Occipital lobe (tissue), 2 donors: ENCODE measurements around the gene RTN3. TPM values are rescaled to one million over a fixed set of nuclear protein-coding genes. Genes with fewer than 3 reads are reported as not detected.
"Not testable (repeated sequence)": the region's sequence is repeated elsewhere in the genome, so short reads cannot be mapped to it uniquely, and the experiment has no call there.

ENCODE experiments used
- DNase-seq: peaks from one replicate; lab custom pipeline; 2025; lab: John Stamatoyannopoulos, UW
- total RNA-seq: library from RNA; depleted of rRNA; stranded (reverse); fragments of >200 nt; gene quantifications from one replicate; pipeline ENCODE4 v1.2.3, GENCODE V29; 2014

The RTN3 gene
- 207 TPM for total RNA-seq

DNA sequence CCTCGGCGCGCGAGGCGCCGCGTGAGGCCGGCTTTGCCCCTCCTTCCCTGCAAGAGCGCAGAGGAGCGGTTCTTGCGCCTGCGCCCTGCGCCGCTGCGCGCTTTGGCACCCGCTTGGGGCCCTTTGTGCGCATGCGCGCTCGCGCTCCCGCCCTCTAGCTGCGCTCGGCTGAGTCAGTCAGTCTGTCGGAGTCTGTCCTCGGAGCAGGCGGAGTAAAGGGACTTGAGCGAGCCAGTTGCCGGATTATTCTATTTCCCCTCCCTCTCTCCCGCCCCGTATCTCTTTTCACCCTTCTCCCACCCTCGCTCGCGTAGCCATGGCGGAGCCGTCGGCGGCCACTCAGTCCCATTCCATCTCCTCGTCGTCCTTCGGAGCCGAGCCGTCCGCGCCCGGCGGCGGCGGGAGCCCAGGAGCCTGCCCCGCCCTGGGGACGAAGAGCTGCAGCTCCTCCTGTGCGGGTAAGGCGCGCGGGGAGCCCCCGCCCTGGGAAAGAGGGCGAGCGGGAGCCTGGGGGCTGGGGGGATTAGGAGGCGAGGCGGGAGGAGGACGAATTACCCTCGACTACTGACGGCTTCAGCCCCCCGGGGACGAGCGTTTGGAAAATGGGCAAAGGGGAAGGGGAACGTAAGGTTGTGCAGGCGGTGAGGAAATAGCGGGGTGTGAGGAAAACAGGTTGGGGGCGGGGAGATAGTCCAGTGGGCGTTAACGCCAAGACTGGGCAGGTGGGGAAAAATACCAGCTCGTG, at the start of gene RTN3:
TSS of gene RTN3 (plus strand) at position 180 of the 745 bp plus-strand sequence. CDS start at position 317, 137 bp downstream.
- DNase-seq, result peak; percentile 96

DNA sequence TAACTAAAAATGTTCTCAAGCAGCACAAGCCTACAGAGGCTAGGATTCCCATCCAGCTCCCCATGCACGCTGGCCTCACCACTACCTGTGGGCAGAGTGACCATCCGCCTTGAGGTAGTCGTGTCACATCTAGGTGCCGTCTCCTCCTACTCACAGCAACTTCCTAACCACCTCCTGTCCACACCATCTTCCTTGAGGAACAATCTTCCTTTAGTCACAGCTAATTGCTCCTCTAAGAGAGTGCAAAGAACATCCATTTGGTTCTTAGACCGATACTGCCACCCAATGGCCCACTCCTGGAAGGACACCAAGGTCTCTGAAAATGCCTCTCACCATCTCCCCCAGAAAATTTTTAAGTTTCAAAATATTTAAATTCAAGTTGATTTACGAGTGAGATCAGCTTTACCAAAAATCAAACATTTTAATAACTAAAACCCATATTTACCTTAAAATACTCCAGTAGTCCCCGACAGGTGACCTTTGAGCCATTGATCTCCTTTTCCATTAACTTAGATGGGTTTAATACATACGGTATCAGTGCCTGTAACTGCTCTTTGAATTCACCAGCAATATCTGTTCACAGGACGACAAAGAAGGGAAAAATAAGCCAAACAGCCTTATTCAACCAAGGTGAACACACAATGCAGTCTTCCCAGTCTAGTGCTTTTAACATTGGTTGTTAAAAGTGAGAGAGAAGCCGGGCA, 45.4 kb upstream of the RTN3 start:
- DNase-seq, result peak; percentile 29

GRCh38 chr11:63638436-63638835, 42.9 kb upstream of the RTN3 start:
- not testable (repeated sequence) for DNase-seq

GRCh38 chr11:63639199-63639832, 42.0 kb upstream of the RTN3 start:
- DNase-seq, result no peak

DNA sequence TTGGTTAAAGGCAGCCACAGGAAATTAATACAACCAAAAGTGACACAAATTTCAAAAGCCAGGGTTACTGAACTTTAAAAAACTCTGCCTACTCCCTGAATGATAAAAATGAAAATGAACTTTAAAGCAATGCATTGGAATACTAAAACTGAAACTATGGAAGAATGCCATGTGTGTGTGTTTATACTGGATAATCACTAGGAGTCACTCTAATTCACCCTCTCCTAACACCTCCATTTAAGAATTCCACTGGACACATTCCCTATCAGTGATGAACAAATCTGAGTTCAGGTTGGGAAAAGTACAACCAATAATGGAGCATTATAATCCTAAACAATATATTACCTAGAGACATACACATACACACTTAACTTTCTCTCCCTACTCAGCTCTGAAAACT, 39.6 kb upstream of the RTN3 start:
- no peak for DNase-seq

GRCh38 chr11:63643205-63643604, 38.1 kb upstream of the RTN3 start:
- DNase-seq, result no peak

GRCh38 chr11:63652671-63653070, 28.6 kb upstream of the RTN3 start:
- DNase-seq, result no peak

DNA sequence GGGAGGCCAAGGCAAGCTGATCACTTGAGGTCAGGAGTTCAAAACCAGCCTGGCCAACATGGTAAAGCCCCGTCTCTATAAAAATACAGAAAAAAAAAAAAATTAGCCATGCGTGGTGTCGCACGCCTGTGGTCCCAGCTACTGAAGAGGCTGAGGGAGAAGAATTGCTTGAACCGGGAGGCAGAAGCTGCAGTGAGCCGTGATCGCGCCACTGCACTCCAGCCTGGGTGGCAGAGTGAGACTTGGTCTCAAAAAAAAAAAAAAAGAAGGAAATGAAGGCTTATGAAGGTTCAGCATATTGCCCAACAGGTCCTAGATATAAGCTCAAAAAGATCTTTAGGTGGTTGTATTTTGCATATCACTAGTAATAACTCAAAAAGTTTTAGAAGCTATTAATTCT, 20.3 kb upstream of the RTN3 start:
- no peak for DNase-seq

- DNase-seq, result no peak
Observed at GRCh38 chr11:63663809-63664208, 17.5 kb upstream of the RTN3 start.

- no peak for DNase-seq
Observed at GRCh38 chr11:63666874-63667273, 14.4 kb upstream of the RTN3 start.

- no peak for DNase-seq
Observed at GRCh38 chr11:63667995-63668795, 13.1 kb upstream of the RTN3 start.

DNA sequence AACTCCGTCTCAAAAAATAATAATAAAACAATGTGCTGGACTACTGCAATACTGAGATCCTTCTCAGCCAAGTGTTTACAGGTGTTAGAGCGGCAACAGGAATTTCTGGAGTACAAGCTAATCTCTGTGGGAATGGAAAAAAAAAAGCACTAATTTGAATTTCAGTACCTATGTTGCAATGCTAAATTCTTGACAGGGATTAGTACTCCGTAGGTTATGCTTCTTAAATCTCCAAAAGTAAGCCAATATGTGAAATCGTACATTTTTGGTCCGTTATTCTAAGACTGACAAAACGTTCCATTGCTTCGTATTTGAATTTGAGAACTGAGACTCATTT, 11.2 kb upstream of the RTN3 start:
- DNase-seq, result no peak

- DNase-seq, result peak; percentile 47
Observed at GRCh38 chr11:63670433-63671321, 10.6 kb upstream of the RTN3 start.

DNA sequence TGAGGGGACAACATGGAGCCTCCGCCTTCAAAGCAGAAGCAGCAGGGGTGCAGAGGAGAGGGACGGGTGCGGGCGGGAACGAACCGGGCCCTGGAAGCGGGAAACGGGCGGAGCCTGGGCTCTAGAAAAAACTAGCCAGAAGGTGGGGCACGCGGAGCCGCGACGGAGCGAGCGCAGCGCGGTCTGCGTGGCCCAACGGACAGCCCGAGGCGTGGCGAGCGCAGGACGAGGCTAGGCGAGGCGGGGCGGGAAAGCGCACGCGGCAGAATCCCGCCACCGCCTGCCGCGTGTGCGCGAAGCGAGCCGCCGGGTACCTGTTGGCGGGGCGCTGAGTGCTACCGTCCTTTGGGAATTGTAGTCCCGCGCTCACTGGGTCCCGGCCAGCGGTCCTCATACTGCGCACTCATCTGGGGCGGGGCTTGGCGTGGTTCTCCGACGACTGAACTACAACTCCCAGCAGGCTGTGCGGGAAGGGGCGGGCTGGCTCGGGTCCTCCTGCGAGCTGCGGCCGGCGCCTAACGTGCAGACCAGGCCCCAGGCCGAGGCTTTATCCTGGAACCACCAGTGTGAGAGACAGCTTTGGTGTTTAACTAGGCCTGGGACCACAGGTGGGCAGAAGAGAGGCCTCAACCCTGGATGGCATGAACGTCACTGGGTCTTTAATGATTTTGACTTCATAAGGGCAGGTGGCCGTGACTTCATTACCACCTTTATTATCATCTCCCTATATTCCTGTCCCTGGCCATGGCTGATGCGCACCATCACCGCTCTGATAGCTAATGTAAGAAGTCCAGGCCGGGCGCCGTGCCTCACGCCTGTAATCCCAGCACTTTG, 9.8 kb upstream of the RTN3 start, which contains the start of gene ATL3:
TSS of gene ATL3 (minus strand) at position 55 of the 834 bp plus-strand sequence. CDS start at position 14, 41 bp downstream.
- peak; percentile 96 for DNase-seq

- DNase-seq, result no peak
Observed at GRCh38 chr11:63672156-63672463, 9.2 kb upstream of the RTN3 start.

DNA sequence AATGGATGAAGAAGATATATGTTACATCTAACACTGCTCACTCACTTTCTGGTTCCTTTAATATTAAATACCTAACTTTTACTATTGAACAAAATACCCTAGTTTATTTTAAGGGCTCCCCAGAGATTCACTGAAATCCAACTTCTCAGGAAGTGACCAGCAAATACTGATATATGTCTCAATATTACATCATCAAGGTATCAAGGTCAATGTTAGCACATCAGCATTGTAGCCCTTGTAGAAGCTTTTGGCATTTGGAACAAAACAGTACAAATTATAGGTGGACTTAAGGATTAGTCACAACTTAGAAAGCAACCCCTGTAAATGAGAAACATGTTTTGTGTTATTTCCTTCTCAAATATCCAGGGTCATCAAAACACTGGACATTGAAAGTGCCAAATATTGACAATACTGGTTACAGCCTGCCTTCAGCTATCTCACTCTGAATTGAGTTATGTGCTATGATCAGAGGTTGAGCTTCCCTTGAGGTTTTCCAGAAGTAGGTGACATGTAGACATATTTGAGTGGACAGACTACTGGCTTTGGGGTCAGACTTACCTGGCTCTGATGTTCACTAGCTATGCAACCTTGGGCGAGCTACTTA, 8.3 kb upstream of the RTN3 start:
- no peak for DNase-seq

DNA sequence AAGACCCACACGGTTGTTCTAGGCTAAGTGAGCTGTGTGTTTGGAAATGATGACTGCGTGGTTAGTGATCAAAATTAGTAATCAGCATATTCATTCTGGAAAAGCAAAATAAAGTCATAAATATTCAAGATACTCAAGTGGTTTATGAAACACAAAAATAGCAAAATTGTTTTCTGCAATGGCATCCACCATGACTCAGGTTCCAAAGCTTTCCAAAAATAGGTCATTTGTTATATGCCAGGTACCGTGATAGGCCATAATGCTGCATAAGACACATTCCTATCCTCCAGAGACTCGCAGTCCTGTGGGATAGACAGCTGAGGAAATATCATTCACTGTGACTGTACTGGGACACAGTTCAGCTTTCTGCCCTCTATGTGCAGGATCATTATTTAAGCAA, 7.7 kb upstream of the RTN3 start:
- DNase-seq, result no peak

GRCh38 chr11:63680834-63681320, 423 bp upstream of the RTN3 start:
- peak; percentile 52 for DNase-seq
